Brain microvascular endothelial cell (primary cell): Measurements from ENCODE around the gene NTN3.

Experiments used
- DNase-seq: peaks from one replicate; pipeline ENCODE4 v3.0.0-alpha.2; 2020
- H3K27ac ChIP-seq: fragments of 250-450 bp; sonication (Bioruptor Pico); 2 replicates; pipeline ENCODE4 v1.5.1; 2020; ENCODE audit warnings: mild to moderate bottlenecking, moderate library complexity
- H3K27me3 ChIP-seq: fragments of 250-450 bp; sonication (Bioruptor Pico); replicated peaks from 2 replicates; pipeline ENCODE4 v1.5.1; 2020; ENCODE audit warnings: mild to moderate bottlenecking
- H3K36me3 ChIP-seq: fragments of 250-450 bp; sonication (Bioruptor Pico); replicated peaks from 2 replicates; pipeline ENCODE4 v1.5.1; 2020; ENCODE audit warnings: mild to moderate bottlenecking
- H3K4me3 ChIP-seq: 2 replicates; pipeline ENCODE4 v1.5.1; 2011; ENCODE audit warnings: low read depth, mild to moderate bottlenecking, control low read depth, low read length, moderate library complexity
- in situ Hi-C: cut with HindIII; loops from 2 replicates; pipeline ENCODE4 v1.10.0; 2017; ENCODE audit warnings: low sequenced_read_pairs, low pct_ligation_motif_present
- TF ChIP-seq, protein P1 (sequence below): IDR thresholded peaks from 2 replicates; pipeline ENCODE4 v1.5.1; 2011; ENCODE audit warnings: low read depth, mild to moderate bottlenecking, moderate library complexity, low read length, control low read depth, inconsistent platforms; ENCODE audit errors: missing control alignments

The NTN3 gene

DNA sequence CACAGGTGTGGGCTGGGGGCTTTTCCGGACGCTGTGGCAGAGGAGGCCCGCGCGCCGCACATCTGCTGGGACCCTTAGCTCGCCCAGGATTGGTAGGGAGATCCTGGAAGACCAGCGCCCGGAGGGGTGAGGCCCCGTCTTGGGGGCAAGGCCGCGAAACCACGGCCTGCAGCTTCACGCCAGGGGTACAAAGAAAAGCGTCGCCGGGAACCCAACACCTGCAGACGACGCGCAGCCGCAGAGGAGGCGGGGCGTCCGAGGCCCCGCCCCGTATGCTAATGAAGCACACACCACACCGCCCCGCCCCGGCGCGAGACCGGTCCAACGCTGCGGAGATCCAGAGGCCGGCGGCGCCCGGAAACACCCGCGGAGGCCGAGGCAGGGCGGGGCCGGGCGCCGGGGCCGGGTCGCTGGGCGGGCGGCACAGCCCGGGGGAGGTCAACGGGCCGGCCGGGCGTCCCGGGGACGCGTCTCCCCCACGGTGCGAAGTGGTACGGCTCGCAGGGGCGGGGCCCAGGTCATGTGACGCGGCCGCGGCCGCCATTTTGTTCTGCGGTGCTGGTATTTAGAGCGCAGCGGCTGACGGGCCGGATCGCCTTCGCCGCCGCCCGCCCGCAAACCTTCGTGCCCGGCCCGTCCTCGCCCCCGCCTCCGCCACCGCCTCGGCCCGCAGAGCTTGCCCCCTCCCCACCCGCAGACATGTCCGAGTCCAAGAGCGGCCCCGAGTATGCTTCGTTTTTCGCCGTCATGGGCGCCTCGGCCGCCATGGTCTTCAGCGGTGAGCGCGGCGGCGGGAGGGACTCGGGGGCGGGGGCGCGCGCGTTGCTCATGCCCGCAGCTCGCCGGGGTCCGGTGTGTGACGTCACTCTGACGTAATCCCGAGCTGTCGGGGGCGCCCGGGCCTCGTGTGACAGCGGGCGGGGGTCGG is 42.6 kb downstream of the NTN3 start, which contains the start of gene ATP6V0C:
ATP6V0C (plus strand) TSS at position 548 of the 928 bp plus-strand sequence; CDS start at position 700, 152 bp downstream.
- H3K27me3 ChIP-seq: no peaks in the 10 kb centered on the region
- TF ChIP-seq, protein P1, sequence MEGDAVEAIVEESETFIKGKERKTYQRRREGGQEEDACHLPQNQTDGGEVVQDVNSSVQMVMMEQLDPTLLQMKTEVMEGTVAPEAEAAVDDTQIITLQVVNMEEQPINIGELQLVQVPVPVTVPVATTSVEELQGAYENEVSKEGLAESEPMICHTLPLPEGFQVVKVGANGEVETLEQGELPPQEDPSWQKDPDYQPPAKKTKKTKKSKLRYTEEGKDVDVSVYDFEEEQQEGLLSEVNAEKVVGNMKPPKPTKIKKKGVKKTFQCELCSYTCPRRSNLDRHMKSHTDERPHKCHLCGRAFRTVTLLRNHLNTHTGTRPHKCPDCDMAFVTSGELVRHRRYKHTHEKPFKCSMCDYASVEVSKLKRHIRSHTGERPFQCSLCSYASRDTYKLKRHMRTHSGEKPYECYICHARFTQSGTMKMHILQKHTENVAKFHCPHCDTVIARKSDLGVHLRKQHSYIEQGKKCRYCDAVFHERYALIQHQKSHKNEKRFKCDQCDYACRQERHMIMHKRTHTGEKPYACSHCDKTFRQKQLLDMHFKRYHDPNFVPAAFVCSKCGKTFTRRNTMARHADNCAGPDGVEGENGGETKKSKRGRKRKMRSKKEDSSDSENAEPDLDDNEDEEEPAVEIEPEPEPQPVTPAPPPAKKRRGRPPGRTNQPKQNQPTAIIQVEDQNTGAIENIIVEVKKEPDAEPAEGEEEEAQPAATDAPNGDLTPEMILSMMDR: no peak
- peaks cover 4% of the 10 kb centered on the region for H3K36me3 ChIP-seq
- H3K27ac ChIP-seq: peak within 1 kb of the TSS; percentile 83
- in situ Hi-C loops: no loop called here
- peak within 1 kb of the TSS; percentile 88 for H3K4me3 ChIP-seq
- peak; percentile 75 for DNase-seq

DNA sequence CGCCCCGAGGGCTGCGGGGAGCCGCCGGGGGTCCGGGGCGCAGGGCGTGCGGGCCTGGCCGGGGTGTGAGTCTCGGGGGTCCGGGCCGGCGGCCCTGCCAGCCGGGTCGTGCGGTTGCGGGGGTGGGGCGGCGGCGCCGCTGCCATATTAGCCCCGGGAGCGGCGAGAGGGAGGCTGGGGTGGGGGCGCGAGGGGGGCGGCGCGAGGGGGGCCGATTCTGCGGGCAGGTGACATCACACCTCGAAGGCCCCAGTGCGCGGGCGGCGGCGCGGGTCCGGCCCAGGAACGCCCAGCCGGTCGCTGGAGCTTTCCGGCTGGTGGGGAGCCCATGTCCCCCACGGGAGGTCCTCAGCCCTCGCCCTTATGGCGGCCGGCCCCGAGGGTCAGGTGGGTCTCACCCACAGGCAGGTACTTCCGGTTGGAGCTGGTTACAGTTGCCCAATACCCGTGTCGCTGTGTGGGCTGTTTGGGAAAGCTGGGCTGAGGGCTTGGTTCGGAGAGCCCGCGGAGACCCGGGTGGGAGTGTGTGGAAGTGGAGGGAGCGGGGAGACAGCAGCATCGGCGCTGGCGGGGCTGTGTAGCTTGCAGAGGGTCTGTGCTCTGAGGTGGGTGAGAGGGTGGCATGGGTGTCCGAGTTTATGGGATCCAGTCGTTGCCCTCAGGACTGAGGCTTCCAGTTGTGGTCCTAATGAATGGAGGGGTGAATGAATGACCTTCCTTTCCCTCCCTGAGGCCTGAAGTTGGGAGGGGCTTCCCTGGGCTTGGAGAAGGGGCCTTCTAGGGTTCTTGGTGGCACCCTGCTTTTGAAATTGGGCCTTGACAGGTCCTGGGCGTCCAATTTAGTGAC is 43.5 kb downstream of the NTN3 start:
- in situ Hi-C loops: no loop called here
- TF ChIP-seq, protein P1: no peak
- peak overlapping the region; percentile 88 for H3K4me3 ChIP-seq
- H3K27me3 ChIP-seq: no peaks in the 10 kb centered on the region
- H3K36me3 ChIP-seq: peaks cover 7% of the 10 kb centered on the region
- H3K27ac ChIP-seq: peak overlapping the region; percentile 83
- no peak for DNase-seq

DNA sequence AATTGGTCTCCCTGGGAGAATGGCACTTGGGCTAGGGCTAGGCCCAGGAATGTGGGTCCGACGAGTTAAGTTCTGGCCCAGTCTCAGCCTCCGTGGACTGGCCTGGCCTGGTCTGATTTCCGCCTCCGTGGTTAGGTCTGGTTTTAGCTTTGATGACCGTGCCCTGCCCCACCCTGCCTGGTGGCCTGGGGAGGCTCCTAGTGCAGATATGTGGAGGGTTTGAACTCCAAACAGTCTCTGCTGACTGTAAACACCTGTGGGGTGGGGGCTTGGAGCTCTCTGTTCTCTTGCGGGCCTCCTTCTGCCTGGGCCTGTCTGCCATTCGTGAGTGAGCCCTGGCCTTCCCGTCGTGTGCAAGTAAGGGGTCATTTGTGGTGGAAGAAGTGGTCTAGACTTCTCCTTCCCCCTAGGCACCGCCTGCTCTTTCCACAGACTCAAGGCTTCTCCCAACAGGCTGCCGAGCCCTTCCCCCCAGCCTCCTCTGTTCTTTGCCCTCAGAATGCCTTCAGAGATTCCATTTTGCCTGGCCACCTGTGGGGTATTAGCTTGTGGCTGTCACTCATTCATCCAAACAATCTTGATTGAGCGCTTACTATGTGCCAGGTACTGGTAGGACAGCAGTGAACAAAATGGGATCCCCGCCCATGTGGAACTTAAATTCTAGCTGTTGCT is 44.2 kb downstream of the NTN3 start:
- in situ Hi-C loops: no loop called here
- H3K36me3 ChIP-seq: peaks cover 9% of the 10 kb centered on the region
- no peaks in the 10 kb centered on the region for H3K27me3 ChIP-seq
- no peak overlapping the region for H3K27ac ChIP-seq
- peak overlapping the region; percentile 88 for H3K4me3 ChIP-seq
- TF ChIP-seq, protein P1: no peak
- DNase-seq: no peak

DNA sequence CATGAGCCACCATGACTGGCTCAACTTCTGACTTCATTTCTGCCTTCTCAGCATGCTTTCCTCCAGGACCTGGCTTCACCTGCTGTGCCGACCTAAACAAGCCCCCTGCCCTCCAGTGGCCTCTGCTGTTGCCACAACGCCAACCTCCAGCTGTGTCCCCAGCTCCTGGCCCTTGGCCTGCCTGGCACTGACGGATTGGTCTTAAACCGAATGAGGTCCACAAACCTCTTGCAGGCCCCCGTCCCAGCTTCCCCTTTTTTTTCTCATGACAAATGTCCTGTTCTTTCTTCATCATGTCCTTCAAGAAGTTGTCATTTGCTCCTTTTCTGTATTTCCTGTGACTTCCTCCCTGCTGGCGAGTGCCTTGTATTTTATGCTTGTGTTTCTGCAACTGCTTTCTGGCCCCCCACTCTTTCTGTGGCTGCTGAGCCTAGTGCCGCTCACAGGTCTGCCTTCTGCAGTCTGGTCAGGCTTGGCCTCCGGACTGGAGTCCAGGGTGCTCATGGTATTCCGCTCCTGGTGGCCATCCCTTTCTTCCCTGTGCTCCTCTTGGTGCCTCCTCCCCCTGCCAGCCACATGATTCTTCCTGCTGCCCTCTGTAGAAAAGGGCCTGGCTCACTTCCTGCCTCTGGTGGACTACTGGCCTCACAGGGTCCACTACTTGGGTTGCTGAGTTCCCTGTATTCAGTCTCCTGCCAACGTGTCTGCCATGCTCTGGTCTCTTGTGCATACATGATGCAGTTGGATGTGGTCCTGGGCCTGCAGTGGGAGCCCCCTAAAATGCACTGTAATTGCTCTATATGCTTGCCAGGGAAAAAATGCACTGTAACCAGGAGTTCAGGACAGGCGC is 45.5 kb downstream of the NTN3 start:
- in situ Hi-C loops: no loop called here
- Histone ChIP-seq H3K27me3 (no peaks in the 10 kb centered on the region), H3K27ac (no peak overlapping the region), H3K36me3 (peaks cover 9% of the 10 kb centered on the region), H3K4me3 (peak overlapping the region; percentile 3)
- TF ChIP-seq, protein P1: no peak
- no peak for DNase-seq
